ENCODE measurements around the gene AASDHPPT. TPM values are rescaled to one million over a fixed set of nuclear protein-coding genes. Genes with fewer than 3 reads are reported as not detected.

The AASDHPPT gene
- total RNA-seq = 10 to 100 TPM; 60.6 to 76.6 TPM

DNA sequence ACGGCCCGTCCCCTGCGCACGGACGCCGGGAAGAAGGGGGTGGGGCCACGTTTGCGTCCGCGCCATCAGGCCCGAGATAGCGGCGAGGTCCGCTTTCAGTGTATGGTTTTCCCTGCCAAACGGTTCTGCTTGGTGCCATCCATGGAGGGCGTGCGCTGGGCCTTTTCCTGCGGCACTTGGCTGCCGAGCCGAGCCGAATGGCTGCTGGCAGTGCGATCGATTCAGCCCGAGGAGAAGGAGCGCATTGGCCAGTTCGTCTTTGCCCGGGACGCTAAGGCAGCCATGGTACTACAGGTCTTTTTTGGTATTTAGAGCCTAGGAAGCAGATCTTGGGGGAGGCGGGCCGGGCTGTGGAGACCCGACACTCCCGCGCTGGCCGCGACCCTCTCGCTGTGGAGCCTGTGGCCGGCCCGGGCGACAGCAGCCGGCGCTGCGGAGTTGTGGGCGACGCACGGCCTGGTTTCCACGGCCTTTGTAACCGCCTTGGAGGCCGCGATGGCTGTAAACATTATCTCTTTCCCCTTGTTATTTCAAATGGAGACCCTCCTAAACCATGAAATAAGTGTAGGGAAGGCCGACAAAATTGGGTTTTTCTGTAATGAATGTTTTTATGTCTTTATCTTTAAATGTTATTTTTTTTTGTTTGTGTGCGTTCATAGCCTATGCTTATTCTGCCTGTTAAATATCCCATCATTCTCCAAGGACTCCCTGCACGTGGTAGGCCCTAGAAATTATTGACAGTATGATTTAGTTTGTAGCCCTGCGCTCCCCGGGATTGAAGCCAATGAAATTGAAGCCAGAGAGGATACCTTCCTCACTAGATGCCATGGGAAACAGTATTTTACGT lies at the start of gene AASDHPPT:
Gene AASDHPPT (plus strand): TSS at position 54 of the 847 bp plus-strand sequence. CDS start 49 bp downstream, at position 103.

GRCh38 chr11:106076919-106077608 lies 398 bp upstream of the AASDHPPT start, which contains the start of gene KBTBD3:
Gene KBTBD3 (minus strand): TSS chr11:106077347. CDS start chr11:106059097, 18,250 bp downstream.

Other genes with a start within 250 kb of the AASDHPPT start
- 10 to 100 TPM; 17.6 to 27.3 TPM for gene MSANTD4, start 55.4 kb upstream of the AASDHPPT start, total RNA-seq
- 1 to 10 TPM; 3.0 to 4.1 TPM for gene KBTBD3, start 315 bp upstream of the AASDHPPT start, total RNA-seq

Data from melanocyte of skin (primary cell).